ENCODE results near the gene HOXA7.

DNA sequence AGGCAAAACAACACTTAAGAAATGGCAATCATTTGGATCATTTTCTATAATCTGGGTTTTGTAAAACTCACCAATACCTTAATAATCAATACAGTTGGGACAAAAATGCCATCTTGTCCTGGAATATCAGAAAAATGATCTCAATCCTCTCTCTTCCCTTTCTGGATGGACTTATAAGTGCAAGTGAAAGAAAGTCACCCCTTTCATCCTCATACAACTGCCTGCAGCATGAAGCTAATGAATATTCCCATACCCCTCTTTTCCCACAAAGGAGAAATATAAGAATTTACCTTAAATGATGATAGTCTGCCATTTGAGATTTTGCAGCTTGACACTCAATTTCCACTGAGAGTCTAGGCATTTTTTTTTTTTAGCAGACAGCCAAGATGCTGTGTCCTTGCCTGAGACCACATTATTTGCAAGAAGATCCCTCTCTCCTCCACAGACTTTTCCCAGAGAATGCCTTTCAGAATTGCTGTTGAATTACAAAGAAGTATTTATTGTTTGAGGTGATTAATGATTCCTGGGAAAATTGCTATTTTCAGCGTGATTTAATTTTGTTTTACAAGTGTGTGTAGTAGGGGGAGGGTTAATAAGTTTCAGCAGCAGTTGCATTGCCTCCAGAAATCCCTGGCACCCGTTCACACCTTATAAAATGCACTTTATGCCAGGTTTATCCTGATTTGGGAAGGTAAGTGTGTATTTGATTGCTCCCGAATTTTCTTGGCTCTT lies 29.7 kb downstream of the HOXA7 start:
- TF ChIP-seq, protein P1, sequence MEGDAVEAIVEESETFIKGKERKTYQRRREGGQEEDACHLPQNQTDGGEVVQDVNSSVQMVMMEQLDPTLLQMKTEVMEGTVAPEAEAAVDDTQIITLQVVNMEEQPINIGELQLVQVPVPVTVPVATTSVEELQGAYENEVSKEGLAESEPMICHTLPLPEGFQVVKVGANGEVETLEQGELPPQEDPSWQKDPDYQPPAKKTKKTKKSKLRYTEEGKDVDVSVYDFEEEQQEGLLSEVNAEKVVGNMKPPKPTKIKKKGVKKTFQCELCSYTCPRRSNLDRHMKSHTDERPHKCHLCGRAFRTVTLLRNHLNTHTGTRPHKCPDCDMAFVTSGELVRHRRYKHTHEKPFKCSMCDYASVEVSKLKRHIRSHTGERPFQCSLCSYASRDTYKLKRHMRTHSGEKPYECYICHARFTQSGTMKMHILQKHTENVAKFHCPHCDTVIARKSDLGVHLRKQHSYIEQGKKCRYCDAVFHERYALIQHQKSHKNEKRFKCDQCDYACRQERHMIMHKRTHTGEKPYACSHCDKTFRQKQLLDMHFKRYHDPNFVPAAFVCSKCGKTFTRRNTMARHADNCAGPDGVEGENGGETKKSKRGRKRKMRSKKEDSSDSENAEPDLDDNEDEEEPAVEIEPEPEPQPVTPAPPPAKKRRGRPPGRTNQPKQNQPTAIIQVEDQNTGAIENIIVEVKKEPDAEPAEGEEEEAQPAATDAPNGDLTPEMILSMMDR (IDR thresholded peaks at IDR 0.05) = no peak
- TF ChIP-seq POLR2A (IDR thresholded peaks at IDR 0.05) (no peak), EP300 (IDR thresholded peaks at IDR 0.05) (no peak)

Data from ovary (tissue), 3 donors.